LoVo (cell line): Measurements from ENCODE around the gene C16orf87.
"Not testable (repeated sequence)": the region's sequence is repeated elsewhere in the genome, so short reads cannot be mapped to it uniquely, and the experiment has no call there.

Experiments
- DNase-seq: peaks from one replicate; pipeline ENCODE4 v3.0.0-alpha.2; 2016; ENCODE audit warnings: low spot score

Gene C16orf87

GRCh38 chr16:46800494-46800893, 30.5 kb downstream of the C16orf87 start:
- no peak for DNase-seq

GRCh38 chr16:46797501-46797900, 33.5 kb downstream of the C16orf87 start:
- DNase-seq = no peak

GRCh38 chr16:46796764-46797269, 34.2 kb downstream of the C16orf87 start:
- DNase-seq = no peak

- DNase-seq = no peak
Observed at GRCh38 chr16:46793841-46794240, 37.1 kb downstream of the C16orf87 start.

GRCh38 chr16:46790599-46791270, 40.2 kb downstream of the C16orf87 start:
- no peak for DNase-seq

- DNase-seq = peak; percentile 73
Observed at GRCh38 chr16:46789499-46790414, 41.2 kb downstream of the C16orf87 start.

- no peak for DNase-seq
Observed at GRCh38 chr16:46788891-46789474, 42.0 kb downstream of the C16orf87 start.

GRCh38 chr16:46787909-46788308, 43.1 kb downstream of the C16orf87 start:
- DNase-seq = no peak

- DNase-seq = no peak
Observed at GRCh38 chr16:46785076-46785845, 45.7 kb downstream of the C16orf87 start.

- not testable (repeated sequence) for DNase-seq
Observed at GRCh38 chr16:46784569-46784968, 46.4 kb downstream of the C16orf87 start.

- no peak for DNase-seq
Observed at GRCh38 chr16:46783800-46784199, 47.2 kb downstream of the C16orf87 start.

- no peak for DNase-seq
Observed at GRCh38 chr16:46782320-46782719, 48.7 kb downstream of the C16orf87 start.

- no peak for DNase-seq
Observed at GRCh38 chr16:46777804-46778203, 53.2 kb downstream of the C16orf87 start.

- DNase-seq = no peak
Observed at GRCh38 chr16:46775214-46775613, 55.8 kb downstream of the C16orf87 start.

- DNase-seq = no peak
Observed at GRCh38 chr16:46774743-46775177, 56.2 kb downstream of the C16orf87 start.

- no peak for DNase-seq
Observed at GRCh38 chr16:46772463-46772862, 58.5 kb downstream of the C16orf87 start.

- no peak for DNase-seq
Observed at GRCh38 chr16:46768809-46769208, 62.2 kb downstream of the C16orf87 start.

- DNase-seq = no peak
Observed at GRCh38 chr16:46765050-46765449, 65.9 kb downstream of the C16orf87 start.

- DNase-seq = no peak
Observed at GRCh38 chr16:46763147-46763546, 67.8 kb downstream of the C16orf87 start.

GRCh38 chr16:46762583-46762982, 68.4 kb downstream of the C16orf87 start:
- DNase-seq = no peak

- DNase-seq = no peak
Observed at GRCh38 chr16:46759309-46759708, 71.7 kb downstream of the C16orf87 start.
